H1 (cell line): ENCODE results near the gene EMC6. TPM values are rescaled to one million over a fixed set of nuclear protein-coding genes. Genes with fewer than 3 reads are reported as not detected.

ENCODE experiments used
- CTCF ChIA-PET: fragments of 300-600 bp; sonication (Branson Sonifier 250); formaldehyde crosslinking; loops from one replicate; lab custom pipeline; 2021; ENCODE audit not compliant: partially characterized antibody; lab: Charles Lee
- POLR2A ChIA-PET: fragments of 300-600 bp; sonication (Branson Sonifier 250); formaldehyde crosslinking; loops from one replicate; lab custom pipeline; 2021; ENCODE audit warnings: inconsistent platforms; ENCODE audit not compliant: partially characterized antibody; lab: Charles Lee
- DNase-seq, 2 experiments: peaks; one replicate each; pipeline versions ENCODE4 v3.0.0 to v3.0.0-alpha.2; 2010 to 2022; ENCODE audit warnings: low spot score in 2 of 2, low read depth in 1 of 2, mixed read lengths in 1 of 2
- FAIRE-seq: peaks from 2 replicates; lab custom pipeline; 2011; peaks lifted over from hg19 to GRCh38; lab: Jason Lieb, UNC
- H2AFZ ChIP-seq: 2 replicates; pipeline ENCODE4 v1.8.1; 2012; ENCODE audit warnings: low read length, inconsistent platforms
- H2AK5ac ChIP-seq: 2 replicates; pipeline ENCODE4 v1.6.1; 2013; ENCODE audit warnings: low read depth, low read length
- H2BK120ac ChIP-seq: replicated peaks from 2 replicates; pipeline ENCODE3; 2013; ENCODE audit warnings: low read depth, low read length, inconsistent platforms
- H2BK12ac ChIP-seq: 2 replicates; pipeline ENCODE4 v1.6.1; 2013; ENCODE audit warnings: low read depth, low read length
- H2BK15ac ChIP-seq: 2 replicates; pipeline ENCODE4 v1.6.1; 2013; ENCODE audit warnings: low read length
- H2BK20ac ChIP-seq: 2 replicates; pipeline ENCODE4 v1.6.1; 2013; ENCODE audit warnings: low read length
- H2BK5ac ChIP-seq: 2 replicates; pipeline ENCODE4 v1.6.1; 2013; ENCODE audit warnings: low read depth, low read length
- H3K14ac ChIP-seq: 2 replicates; pipeline ENCODE4 v1.6.1; 2013; ENCODE audit warnings: inconsistent platforms; ENCODE audit not compliant: insufficient read length
- H3K18ac ChIP-seq: 2 replicates; pipeline ENCODE4 v1.6.1; 2013; ENCODE audit warnings: low read length; ENCODE audit errors: extremely low read depth
- H3K23ac ChIP-seq: 2 replicates; pipeline ENCODE4 v1.6.1; 2013; ENCODE audit warnings: inconsistent platforms; ENCODE audit not compliant: insufficient read length
- H3K23me2 ChIP-seq: 2 replicates; pipeline ENCODE4 v1.6.1; 2013; ENCODE audit warnings: low read depth, low read length
- H3K27ac ChIP-seq: 2 replicates; pipeline ENCODE4 v1.6.1; 2011; ENCODE audit warnings: low read depth, low read length, inconsistent platforms
- H3K27me3 ChIP-seq, 4 experiments: replicated peaks in 1 of 4; 1 replicate in 1 of 4; 2 replicates in 3 of 4; pipeline versions ENCODE4 v1.6.1 to v1.8.1; 2011 to 2013; ENCODE audit warnings: low read length in 3 of 4, mild to moderate bottlenecking in 3 of 4, inconsistent platforms in 2 of 4, mixed read lengths in 2 of 4, moderate library complexity in 1 of 4; ENCODE audit not compliant: control insufficient read depth in 3 of 4, insufficient read depth in 3 of 4; ENCODE audit errors: extremely low read depth in 1 of 4
- H3K36me3 ChIP-seq, 4 experiments: 2 replicates each; pipeline versions ENCODE4 v1.6.1 to v1.8.1; 2011 to 2013; ENCODE audit warnings: mild to moderate bottlenecking in 4 of 4, low read length in 3 of 4, moderate library complexity in 2 of 4, control low read depth in 1 of 4, inconsistent platforms in 1 of 4; ENCODE audit not compliant: insufficient read depth in 4 of 4, control insufficient read depth in 2 of 4
- H3K4ac ChIP-seq: replicated peaks from 2 replicates; pipeline ENCODE3; 2013; ENCODE audit warnings: low read length, low read depth, mixed read lengths, inconsistent platforms; ENCODE audit not compliant: insufficient read length
- H3K4me1 ChIP-seq, 4 experiments: replicated peaks in 1 of 4; 1 replicate in 1 of 4; 2 replicates in 3 of 4; pipeline versions ENCODE4 v1.6.1 to v1.8.1; 2011 to 2013; ENCODE audit warnings: low read length in 3 of 4, inconsistent platforms in 2 of 4, mixed read lengths in 1 of 4; ENCODE audit not compliant: insufficient read depth in 4 of 4, control insufficient read depth in 3 of 4
- H3K4me2 ChIP-seq, 2 experiments: 2 replicates each; pipeline versions ENCODE4 v1.6.1 to v1.8.1; 2011 to 2013; ENCODE audit warnings: low read depth in 2 of 2, low read length in 2 of 2, control low read depth in 1 of 2, inconsistent platforms in 1 of 2, mild to moderate bottlenecking in 1 of 2; ENCODE audit not compliant: insufficient read depth in 1 of 2
- H3K4me3 ChIP-seq, 4 experiments: fragments of 200-600, 300-600 bp in 1 of 4; sonication (generic), shearing (Covaris generic), sonication (Bioruptor Twin) in 1 of 4; 2 replicates each; pipeline versions ENCODE4 v1.5.1 to v1.8.1; 2011 to 2016; ENCODE audit warnings: low read length in 4 of 4, low read depth in 3 of 4, control low read depth in 2 of 4, inconsistent platforms in 2 of 4, mild to moderate bottlenecking in 2 of 4, mixed read lengths in 1 of 4, moderate library complexity in 1 of 4; ENCODE audit not compliant: insufficient read depth in 2 of 4; ENCODE audit errors: extremely low read depth in 1 of 4
- H3K56ac ChIP-seq: replicated peaks from 2 replicates; pipeline ENCODE3; 2013; ENCODE audit warnings: low read depth, mild to moderate bottlenecking, mixed read lengths, low read length, inconsistent platforms; ENCODE audit not compliant: insufficient read length
- H3K79me1 ChIP-seq: 2 replicates; pipeline ENCODE4 v1.6.1; 2013; ENCODE audit warnings: low read depth, low read length, control low read depth
- H3K79me2 ChIP-seq, 2 experiments: 2 replicates each; pipeline versions ENCODE4 v1.6.1 to v1.8.1; 2012 to 2013; ENCODE audit warnings: low read length in 2 of 2, mild to moderate bottlenecking in 2 of 2, inconsistent platforms in 1 of 2; ENCODE audit not compliant: insufficient read depth in 2 of 2, control insufficient read depth in 1 of 2
- H3K9ac ChIP-seq, 4 experiments: replicated peaks in 1 of 4; 1 replicate in 1 of 4; 2 replicates in 3 of 4; pipeline versions ENCODE4 v1.6.1 to v1.8.1; 2011 to 2013; ENCODE audit warnings: low read depth in 3 of 4, low read length in 3 of 4, control low read depth in 2 of 4, mild to moderate bottlenecking in 2 of 4, moderate library complexity in 2 of 4, inconsistent platforms in 1 of 4; ENCODE audit errors: extremely low read depth in 1 of 4
- H3K9me3 ChIP-seq, 2 experiments: 2 replicates each; pipeline versions ENCODE4 v1.6.1 to v1.8.1; 2012 to 2013; ENCODE audit warnings: mild to moderate bottlenecking in 2 of 2, moderate library complexity in 2 of 2, control low read depth in 1 of 2, inconsistent platforms in 1 of 2, low read depth in 1 of 2, low read length in 1 of 2, mixed read lengths in 1 of 2; ENCODE audit not compliant: insufficient read depth in 2 of 2
- H4K20me1 ChIP-seq, 2 experiments: replicated peaks in 1 of 2; 2 replicates each; pipeline versions ENCODE3 to v1.8.1; 2011 to 2013; ENCODE audit warnings: inconsistent platforms in 2 of 2, low read length in 2 of 2, mild to moderate bottlenecking in 1 of 2; ENCODE audit not compliant: insufficient read depth in 2 of 2, control insufficient read depth in 1 of 2
- H4K5ac ChIP-seq: 2 replicates; pipeline ENCODE4 v1.6.1; 2013; ENCODE audit warnings: low read length, low read depth, mixed read lengths, inconsistent platforms; ENCODE audit not compliant: insufficient read length
- H4K8ac ChIP-seq: 2 replicates; pipeline ENCODE4 v1.8.0; 2013; ENCODE audit warnings: mild to moderate bottlenecking, moderate library complexity, low read length, inconsistent platforms; ENCODE audit not compliant: insufficient read depth; ENCODE audit errors: extremely low read depth
- H4K91ac ChIP-seq: replicated peaks from 2 replicates; pipeline ENCODE3; 2013; ENCODE audit warnings: low read length, mixed read lengths, inconsistent platforms; ENCODE audit not compliant: insufficient read length
- E2F6 ChIP-seq: IDR thresholded peaks from 2 replicates; pipeline ENCODE4 v1.6.1; 2012; ENCODE audit warnings: inconsistent platforms
- HDAC2 ChIP-seq, 2 experiments: fragments of 300-600 bp in 1 of 2; sonication (generic) in 1 of 2; IDR thresholded peaks; 2 replicates each; pipeline ENCODE4 v1.6.1; 2011 to 2012; ENCODE audit warnings: low read depth in 2 of 2, low read length in 2 of 2, mild to moderate bottlenecking in 2 of 2, moderate library complexity in 2 of 2, borderline replicate concordance in 1 of 2, inconsistent platforms in 1 of 2
- KDM4A ChIP-seq: IDR thresholded peaks from one replicate; pipeline ENCODE4 v1.7.1; 2012; ENCODE audit warnings: low read depth, mild to moderate bottlenecking, moderate library complexity, low read length, inconsistent platforms; ENCODE audit not compliant: severe bottlenecking
- KDM5A ChIP-seq: fragments of 200-600 bp; IDR thresholded peaks from 2 replicates; pipeline ENCODE4 v1.7.1; 2012; ENCODE audit warnings: mild to moderate bottlenecking, low read length, inconsistent platforms, mixed read lengths
- MAX ChIP-seq: IDR thresholded peaks from 2 replicates; pipeline ENCODE4 v1.6.1; 2012; ENCODE audit warnings: inconsistent platforms
- PHF8 ChIP-seq: fragments of 200-600 bp; sonication (generic); conservative IDR thresholded peaks from 2 replicates; pipeline ENCODE4 v1.7.1; 2012; ENCODE audit warnings: low read depth, mild to moderate bottlenecking, inconsistent platforms, low read length, moderate library complexity
- POU5F1 ChIP-seq: IDR thresholded peaks from 2 replicates; pipeline ENCODE4 v1.6.1; 2011; ENCODE audit warnings: low read depth, mild to moderate bottlenecking, low read length, moderate library complexity
- RBBP5 ChIP-seq: IDR thresholded peaks from 2 replicates; pipeline ENCODE4 v1.7.1; 2012; ENCODE audit warnings: low read depth, mild to moderate bottlenecking, inconsistent platforms, low read length, moderate library complexity, borderline replicate concordance
- SAP30 ChIP-seq: fragments of 300-600 bp; sonication (generic); IDR thresholded peaks from 2 replicates; pipeline ENCODE4 v1.7.1; 2012; ENCODE audit warnings: low read length, moderate library complexity, mild to moderate bottlenecking, inconsistent platforms; ENCODE audit not compliant: insufficient read depth, insufficient replicate concordance
- SIN3A ChIP-seq, 2 experiments: IDR thresholded peaks in 1 of 2; conservative IDR thresholded peaks in 1 of 2; 2 replicates each; pipeline ENCODE4 v1.6.1; 2011 to 2012; ENCODE audit warnings: low read length in 2 of 2, improper control_type of control experiment in 1 of 2, low read depth in 1 of 2, mild to moderate bottlenecking in 1 of 2
- whole genome bisulfite sequencing, 2 experiments: shearing (Covaris generic) in 1 of 2; methylation state at CpG; one replicate each; pipeline versions ENCODE4 v1.1.6 to v1.1.7; 2013 to 2015; ENCODE audit warnings: low lambda C conversion rate in 2 of 2, mixed read lengths in 2 of 2, inconsistent platforms in 1 of 2, low coverage in 1 of 2, missing lambda C conversion rate in 1 of 2; ENCODE audit not compliant: insufficient replicate concordance in 2 of 2, insufficient coverage in 1 of 2, insufficient read length in 1 of 2; ENCODE audit errors: extremely low coverage in 1 of 2, missing lambda C conversion rate in 1 of 2; 5-methylcytosine and 5-hydroxymethylcytosine counted together
- polyA plus RNA-seq, 7 experiments: library from polyadenylated mRNA; depleted of rRNA in 3 of 7; stranded (reverse) in 5 of 7; unstranded in 2 of 7; fragments of >200 nt in 5 of 7; fragments of 200-250 nt in 2 of 7; gene quantifications; 1 replicate in 5 of 7; 2 replicates in 1 of 7; 4 replicates in 1 of 7; pipeline versions ENCODE4 v1.2.1 to v1.2.3, GENCODE V29; 2011 to 2013; ENCODE audit warnings: missing spikeins in 2 of 7, mixed read lengths in 2 of 7
- total RNA-seq: library from RNA; stranded (reverse); fragmentation: NEBNext Ultra II Directional; extraction: Animal tissue kit (Norgen Biotek cat#: 25700); gene quantifications from 2 replicates; pipeline ENCODE4 v1.2.1, GENCODE V29; 2021

EMC6 gene
- total and polyA plus RNA-seq, 2 of the 8 experiments (the other 6 are each of a cell fraction or from before 2014, with no cell fraction given) = 81.5 to 193 TPM

GRCh38 chr17:3636908-3637373, 31.7 kb upstream of the EMC6 start:
- Histone ChIP-seq H2BK120ac (no peak overlapping the region), H3K56ac (peak overlapping the region; percentile 46), H2AFZ (peak overlapping the region; percentile 13; the same call in 1 of the 2 replicates), H2BK20ac (no peak overlapping the region), H3K23me2 (peaks cover 6% of the 10 kb centered on the region; the same call in 1 of the 2 replicates), H3K4me2 (peak overlapping the region; percentile 50 to 91), H4K8ac (peak overlapping the region; percentile 71), H3K4ac (no peak overlapping the region), H3K14ac (no peak overlapping the region), H4K20me1 (peaks cover 2 to 12% of the 10 kb centered on the region in 2 experiments), H3K79me1 (peaks cover 6% of the 10 kb centered on the region; the same call in 1 of the 2 replicates), H3K27ac (no peak overlapping the region), H2AK5ac (no peak overlapping the region), H3K36me3 (peaks cover 3 to 12% (median 6%) of the 10 kb centered on the region in 4 experiments; a peak in 6 of 8 replicates), H3K4me3 (peak overlapping the region; percentile 87 to 95 (median 88)), H3K18ac (no peak overlapping the region), H2BK5ac (no peak overlapping the region), H3K9ac (peak overlapping the region; percentile 79 to 90 (median 84); a peak in 5 of 7 replicates), H2BK12ac (no peak overlapping the region), H3K79me2 (peaks cover 0 to 20% of the 10 kb centered on the region in 2 experiments; a peak in 2 of 4 replicates), H4K91ac (no peak overlapping the region), H3K23ac (no peak overlapping the region), H4K5ac (peak overlapping the region; percentile 37), H3K9me3 (no peaks in the 10 kb centered on the region), H2BK15ac (no peak overlapping the region), H3K4me1 (peaks cover 0 to 8% (median 5%) of the 10 kb centered on the region in 4 experiments; a peak in 3 of 7 replicates), H3K27me3 (no peaks in the 10 kb centered on the region)
- POLR2A ChIA-PET = interaction anchor here (0.6 to 3.4 kb wide), 10 partner anchors 10 to 146 kb away, joined by 3 to 19 read pairs (median 6); partner anchors contain the start of gene TAX1BP3
- DNase-seq (no peak), FAIRE-seq (no peak)
- CTCF ChIA-PET = interaction anchor here (0.6 to 2.0 kb wide), 7 partner anchors 10 to 277 kb away, joined by 3 to 8 read pairs (median 3); no protein-coding TSS in a partner anchor
- WGBS, 2 experiments = 7% methylated on average over 17 of the region's 31 CpGs; no CpG with 5 or more reads in 1 of the 2 experiments
- TF ChIP-seq E2F6 (0 out of 2 replicates have a peak, but pooled peaks have one; percentile 6), SAP30 (peak; percentile 22), PHF8 (peak; percentile 52; the same call in 1 of the 2 replicates), POU5F1 (no peak), RBBP5 (no peak), SIN3A (conservative IDR thresholded peaks at IDR 0.05 in 1 of 2, IDR thresholded peaks at IDR 0.05 in 1 of 2; ENCODE audit: low read depth in 1 of 2, low read length in 2 of 2) (no peak; a peak in 1 of 4 replicates), MAX (no peak), HDAC2 (IDR thresholded peaks at IDR 0.05; ENCODE audit: borderline replicate concordance in 1 of 2, low read depth in 2 of 2, low read length in 2 of 2) (no peak; a peak in 1 of 4 replicates), KDM4A (peak; percentile 67), KDM5A (no peak)
